SIG-M5 treated with dmso at 0.1 percent for 504 hours (cell line): ENCODE results near the gene EML4.
A peak's percentile ranks its signal among the peaks of the same experiment; 100 is the strongest.

Experiments
- DNase-seq: peaks from one replicate; lab custom pipeline; 2025; ENCODE audit not compliant: unreplicated experiment; lab: John Stamatoyannopoulos, UW

EML4 gene

GRCh38 chr2:42218712-42219111 lies 49.6 kb downstream of the EML4 start:
- DNase-seq: no peak

GRCh38 chr2:42219160-42219559 lies 50.0 kb downstream of the EML4 start:
- no peak for DNase-seq

- no peak for DNase-seq
These were observed 51.4 kb downstream of the EML4 start for GRCh38 chr2:42220566-42220965.

- no peak for DNase-seq
These were observed 54.1 kb downstream of the EML4 start for GRCh38 chr2:42223067-42223854.

GRCh38 chr2:42223855-42224268 lies 54.7 kb downstream of the EML4 start:
- no peak for DNase-seq

GRCh38 chr2:42224422-42225067 lies 55.4 kb downstream of the EML4 start:
- DNase-seq: no peak

GRCh38 chr2:42225573-42225972 lies 56.4 kb downstream of the EML4 start:
- no peak for DNase-seq

GRCh38 chr2:42227491-42227890 lies 58.3 kb downstream of the EML4 start:
- DNase-seq: no peak

GRCh38 chr2:42228101-42228500 lies 58.9 kb downstream of the EML4 start:
- DNase-seq: no peak

GRCh38 chr2:42229949-42230348 lies 60.8 kb downstream of the EML4 start:
- DNase-seq: no peak

- no peak for DNase-seq
These were observed 61.7 kb downstream of the EML4 start for GRCh38 chr2:42230891-42231290.

- no peak for DNase-seq
These were observed 62.9 kb downstream of the EML4 start for GRCh38 chr2:42232024-42232423.

- DNase-seq: no peak
These were observed 64.9 kb downstream of the EML4 start for GRCh38 chr2:42233976-42234441.

GRCh38 chr2:42236911-42237310 lies 67.8 kb downstream of the EML4 start:
- DNase-seq: no peak

- DNase-seq: peak; percentile 20
These were observed 69.6 kb downstream of the EML4 start for GRCh38 chr2:42238644-42239288.

- no peak for DNase-seq
These were observed 70.1 kb downstream of the EML4 start for GRCh38 chr2:42239289-42239661.

- no peak for DNase-seq
These were observed 70.7 kb downstream of the EML4 start for GRCh38 chr2:42239811-42240210.

GRCh38 chr2:42241517-42241916 lies 72.4 kb downstream of the EML4 start:
- no peak for DNase-seq

GRCh38 chr2:42243297-42243696 lies 74.1 kb downstream of the EML4 start:
- no peak for DNase-seq

GRCh38 chr2:42244520-42244919 lies 75.4 kb downstream of the EML4 start:
- no peak for DNase-seq

GRCh38 chr2:42245396-42245795 lies 76.2 kb downstream of the EML4 start:
- DNase-seq: no peak

GRCh38 chr2:42246562-42246961 lies 77.4 kb downstream of the EML4 start:
- no peak for DNase-seq
